Measurements from ENCODE around the gene APP. TPM values are rescaled to one million over a fixed set of nuclear protein-coding genes. Genes with fewer than 3 reads are reported as not detected.

Gene APP
- total RNA-seq, 4 donors from 2014 or later: 471 to 1,291 (median 672) TPM

- WGBS, 2 donors (ENCODE audit: low coverage in 1 of 2): 76 to 83% methylated on average over 3 of the region's 3 CpGs
- peaks cover 0 to 39% (median 4%) of the 10 kb centered on the region in 4 donors for H3K4me1 ChIP-seq
Observed at GRCh38 chr21:26140926-26141325, 29.6 kb downstream of the APP start.

DNA sequence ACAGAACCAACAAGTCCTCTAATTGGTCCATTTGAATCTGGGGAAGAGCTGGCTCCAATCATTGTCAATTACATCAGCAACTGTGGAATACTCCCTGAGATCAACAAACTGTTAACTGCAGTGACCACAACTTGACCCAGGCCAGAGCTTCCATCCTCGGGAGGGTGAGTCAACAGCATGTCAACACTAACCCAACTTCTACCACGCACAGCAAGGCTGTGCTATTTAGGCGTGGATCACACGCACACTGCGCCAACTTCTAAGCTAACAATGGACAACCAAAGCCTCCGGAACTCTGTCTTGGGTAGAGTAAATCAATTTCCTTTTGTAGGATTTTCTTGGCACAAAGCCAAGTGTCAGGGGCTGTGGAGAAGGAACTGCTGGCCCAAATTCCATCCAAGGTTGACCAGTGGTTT, 30.4 kb downstream of the APP start:
- H3K4me1 ChIP-seq: peaks cover 0 to 39% (median 4%) of the 10 kb centered on the region in 4 donors
- H3K36me3 ChIP-seq: no peaks in the 10 kb centered on the region
- intact Hi-C loops (cut with DNase I; ENCODE audit: low total_unique reads) (no loop called here), in situ Hi-C loops (cut with MboI; ENCODE audit: low pct_ligation_motif_present in 1 of 4, low pct_unique_long_range_greater_than_20kb in 1 of 4, low sequenced_read_pairs in 3 of 4) (no loop called here)
- no peaks in the 10 kb centered on the region for H3K9me3 ChIP-seq
- TF ChIP-seq EP300 (IDR thresholded peaks at IDR 0.05; ENCODE audit: low read depth) (no peak), POLR2A (IDR thresholded peaks at IDR 0.05) (no peak), POLR2AphosphoS5 (IDR thresholded peaks at IDR 0.05) (peak; percentile 22 to 31 (median 29))
- TF ChIP-seq, protein P1, sequence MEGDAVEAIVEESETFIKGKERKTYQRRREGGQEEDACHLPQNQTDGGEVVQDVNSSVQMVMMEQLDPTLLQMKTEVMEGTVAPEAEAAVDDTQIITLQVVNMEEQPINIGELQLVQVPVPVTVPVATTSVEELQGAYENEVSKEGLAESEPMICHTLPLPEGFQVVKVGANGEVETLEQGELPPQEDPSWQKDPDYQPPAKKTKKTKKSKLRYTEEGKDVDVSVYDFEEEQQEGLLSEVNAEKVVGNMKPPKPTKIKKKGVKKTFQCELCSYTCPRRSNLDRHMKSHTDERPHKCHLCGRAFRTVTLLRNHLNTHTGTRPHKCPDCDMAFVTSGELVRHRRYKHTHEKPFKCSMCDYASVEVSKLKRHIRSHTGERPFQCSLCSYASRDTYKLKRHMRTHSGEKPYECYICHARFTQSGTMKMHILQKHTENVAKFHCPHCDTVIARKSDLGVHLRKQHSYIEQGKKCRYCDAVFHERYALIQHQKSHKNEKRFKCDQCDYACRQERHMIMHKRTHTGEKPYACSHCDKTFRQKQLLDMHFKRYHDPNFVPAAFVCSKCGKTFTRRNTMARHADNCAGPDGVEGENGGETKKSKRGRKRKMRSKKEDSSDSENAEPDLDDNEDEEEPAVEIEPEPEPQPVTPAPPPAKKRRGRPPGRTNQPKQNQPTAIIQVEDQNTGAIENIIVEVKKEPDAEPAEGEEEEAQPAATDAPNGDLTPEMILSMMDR (IDR thresholded peaks at IDR 0.05): no peak
- H3K27ac ChIP-seq: peak overlapping the region in 2 of 4 donors; percentile 12
- no peak overlapping the region for H3K4me3 ChIP-seq
- DNase-seq: peak; percentile 44
- 46 to 94% methylated on average over 3 to 6 of the region's 6 CpGs for WGBS, 2 donors (ENCODE audit: low coverage in 1 of 2)
- H3K27me3 ChIP-seq: no peaks in the 10 kb centered on the region

More at GRCh38 chr21:26140926-26141325, 29.6 kb downstream of the APP start:
- Histone ChIP-seq H3K27me3 (no peaks in the 10 kb centered on the region), H3K9me3 (no peaks in the 10 kb centered on the region), H3K36me3 (no peaks in the 10 kb centered on the region), H3K4me3 (no peak overlapping the region), H3K27ac (no peak overlapping the region)
- no peak for DNase-seq
- intact Hi-C loops (cut with DNase I; ENCODE audit: low total_unique reads) (no loop called here), in situ Hi-C loops (cut with MboI; ENCODE audit: low pct_ligation_motif_present in 1 of 4, low pct_unique_long_range_greater_than_20kb in 1 of 4, low sequenced_read_pairs in 3 of 4) (no loop called here)
- TF ChIP-seq POLR2AphosphoS5 (IDR thresholded peaks at IDR 0.05) (no peak), EP300 (IDR thresholded peaks at IDR 0.05; ENCODE audit: low read depth) (no peak), POLR2A (IDR thresholded peaks at IDR 0.05) (no peak)
- TF ChIP-seq, protein P1 (IDR thresholded peaks at IDR 0.05): no peak

DNA sequence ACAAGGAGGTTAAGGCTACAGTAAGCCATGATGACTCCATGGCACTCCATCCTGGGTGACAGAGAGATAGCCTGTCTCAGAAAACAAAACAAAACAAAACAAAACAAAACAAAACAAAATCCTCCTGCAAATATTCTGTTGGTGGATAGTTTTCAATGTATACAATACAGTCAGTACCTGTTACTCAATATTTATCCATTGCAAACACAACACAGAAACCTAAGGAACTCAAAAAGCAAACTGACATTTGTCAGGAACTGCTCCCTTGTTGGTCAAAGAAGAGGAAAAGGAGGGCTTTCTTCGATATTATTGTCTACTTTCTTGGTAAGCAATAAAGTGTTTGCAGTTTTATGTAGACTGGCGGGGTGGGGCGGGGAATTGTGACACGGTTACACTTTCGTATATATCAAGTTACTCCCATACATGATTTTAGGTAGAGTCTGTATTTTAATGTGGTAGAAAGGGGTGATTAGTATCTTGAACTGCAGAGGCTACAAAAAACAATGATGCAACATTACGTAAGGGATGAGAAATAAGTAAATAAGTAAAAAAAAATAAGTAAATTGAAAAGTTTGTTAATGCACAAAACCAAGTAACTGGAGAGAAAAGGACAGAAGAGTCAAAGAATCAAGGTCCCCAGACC, 31.8 kb downstream of the APP start:
- TF ChIP-seq EP300 (IDR thresholded peaks at IDR 0.05; ENCODE audit: low read depth) (no peak), POLR2AphosphoS5 (IDR thresholded peaks at IDR 0.05) (no peak), POLR2A (IDR thresholded peaks at IDR 0.05) (no peak)
- TF ChIP-seq, protein P1 (IDR thresholded peaks at IDR 0.05): no peak
- peak overlapping the region in 2 of 4 donors; percentile 1 to 14 for H3K27ac ChIP-seq
- DNase-seq: peak; percentile 36
- H3K4me1 ChIP-seq: peaks cover 0 to 39% (median 4%) of the 10 kb centered on the region in 4 donors
- H3K4me3 ChIP-seq: no peak overlapping the region
- intact Hi-C loops (cut with DNase I; ENCODE audit: low total_unique reads) (no loop called here), in situ Hi-C loops (cut with MboI; ENCODE audit: low pct_ligation_motif_present in 1 of 4, low pct_unique_long_range_greater_than_20kb in 1 of 4, low sequenced_read_pairs in 3 of 4) (no loop called here)
- no peaks in the 10 kb centered on the region for H3K36me3 ChIP-seq
- WGBS, 2 donors (ENCODE audit: low coverage in 1 of 2): 74 to 75% methylated on average over 3 to 6 of the region's 6 CpGs
- H3K27me3 ChIP-seq: no peaks in the 10 kb centered on the region
- H3K9me3 ChIP-seq: no peaks in the 10 kb centered on the region

GRCh38 chr21:26137379-26138060, 33.0 kb downstream of the APP start:
- 67 to 71% methylated on average over 4 of the region's 4 CpGs for WGBS, 2 donors (ENCODE audit: low coverage in 1 of 2)
- TF ChIP-seq, protein P1 (IDR thresholded peaks at IDR 0.05): no peak
- TF ChIP-seq EP300 (IDR thresholded peaks at IDR 0.05; ENCODE audit: low read depth): no peak
- no peak for TF ChIP-seq POLR2AphosphoS5 (IDR thresholded peaks at IDR 0.05)
- no peak for TF ChIP-seq POLR2A (IDR thresholded peaks at IDR 0.05)
- H3K4me3 ChIP-seq: no peak overlapping the region

More at GRCh38 chr21:26137379-26138060, 33.0 kb downstream of the APP start:
- H3K36me3 ChIP-seq: no peaks in the 10 kb centered on the region
- H3K27ac ChIP-seq: no peak overlapping the region
- no peaks in the 10 kb centered on the region for H3K9me3 ChIP-seq
- in situ Hi-C loops (cut with MboI; ENCODE audit: low pct_ligation_motif_present in 1 of 4, low pct_unique_long_range_greater_than_20kb in 1 of 4, low sequenced_read_pairs in 3 of 4): no loop called here
- H3K27me3 ChIP-seq: no peaks in the 10 kb centered on the region
- intact Hi-C loops (cut with DNase I; ENCODE audit: low total_unique reads): no loop called here
- H3K4me1 ChIP-seq: peaks cover 0 to 41% (median 4%) of the 10 kb centered on the region in 4 donors
- DNase-seq: no peak
